GM20000 (cell line): ENCODE data around the gene A2ML1.
"Not testable (repeated sequence)": the region's sequence is repeated elsewhere in the genome, so short reads cannot be mapped to it uniquely, and the experiment has no call there.

Experiments used
- DNase-seq: peaks from one replicate; pipeline ENCODE4 v3.0.0; 2012; ENCODE audit warnings: low spot score
- CTCF ChIP-seq: IDR thresholded peaks from 2 replicates; pipeline ENCODE4 v1.5.1; 2012; ENCODE audit warnings: mild to moderate bottlenecking, control low read depth; ENCODE audit errors: extremely low read depth, missing control alignments

Gene A2ML1

GRCh38 chr12:8914716-8915526, 92.5 kb downstream of the A2ML1 start:
- DNase-seq: peak; percentile 85
- no peak for TF ChIP-seq CTCF

GRCh38 chr12:8916154-8916553, 93.7 kb downstream of the A2ML1 start:
- DNase-seq: no peak
- TF ChIP-seq CTCF: no peak

GRCh38 chr12:8917031-8917430, 94.6 kb downstream of the A2ML1 start:
- DNase-seq: no peak
- TF ChIP-seq CTCF: no peak

- DNase-seq: no peak
- TF ChIP-seq CTCF: no peak
Observed at GRCh38 chr12:8917751-8918150, 95.3 kb downstream of the A2ML1 start.

GRCh38 chr12:8919643-8920042, 97.2 kb downstream of the A2ML1 start:
- not testable (repeated sequence) for DNase-seq

GRCh38 chr12:8922544-8922943, 100.1 kb downstream of the A2ML1 start:
- DNase-seq: no peak
- TF ChIP-seq CTCF: no peak
